Erythroblast (primary cell): Measurements from ENCODE around the gene XRCC5.
A peak's percentile ranks its signal among the peaks of the same experiment; 100 is the strongest.
"Not testable (repeated sequence)": the region's sequence is repeated elsewhere in the genome, so short reads cannot be mapped to it uniquely, and the experiment has no call there.

Source experiments
- DNase-seq, 2 experiments: peaks; one replicate each; lab custom pipeline; 2025; lab: John Stamatoyannopoulos, UW
- GATA1 ChIP-seq: IDR thresholded peaks from 2 replicates; pipeline ENCODE4 v1.6.1; 2011; ENCODE audit warnings: low read depth, mild to moderate bottlenecking, control low read depth, low read length, moderate library complexity
- POLR2A ChIP-seq: IDR thresholded peaks from 2 replicates; pipeline ENCODE4 v1.6.1; 2011; ENCODE audit warnings: mild to moderate bottlenecking, low read length

The XRCC5 gene

GRCh38 chr2:216117561-216118340 is 8.6 kb downstream of the XRCC5 start:
- no peak for DNase-seq
- TF ChIP-seq GATA1: no peak
- TF ChIP-seq POLR2A: no peak

- TF ChIP-seq GATA1 (no peak), POLR2A (no peak)
- DNase-seq: no peak
Observed at GRCh38 chr2:216118474-216118873, 9.3 kb downstream of the XRCC5 start.

- no peak for DNase-seq
- peak; percentile 21 for TF ChIP-seq POLR2A
- no peak for TF ChIP-seq GATA1
Observed at GRCh38 chr2:216119146-216119545, 10.0 kb downstream of the XRCC5 start.

GRCh38 chr2:216119986-216120385 is 10.8 kb downstream of the XRCC5 start:
- no peak for DNase-seq
- no peak for TF ChIP-seq GATA1
- TF ChIP-seq POLR2A: no peak

GRCh38 chr2:216121255-216121654 is 12.1 kb downstream of the XRCC5 start:
- DNase-seq: no peak
- TF ChIP-seq GATA1: no peak

DNA sequence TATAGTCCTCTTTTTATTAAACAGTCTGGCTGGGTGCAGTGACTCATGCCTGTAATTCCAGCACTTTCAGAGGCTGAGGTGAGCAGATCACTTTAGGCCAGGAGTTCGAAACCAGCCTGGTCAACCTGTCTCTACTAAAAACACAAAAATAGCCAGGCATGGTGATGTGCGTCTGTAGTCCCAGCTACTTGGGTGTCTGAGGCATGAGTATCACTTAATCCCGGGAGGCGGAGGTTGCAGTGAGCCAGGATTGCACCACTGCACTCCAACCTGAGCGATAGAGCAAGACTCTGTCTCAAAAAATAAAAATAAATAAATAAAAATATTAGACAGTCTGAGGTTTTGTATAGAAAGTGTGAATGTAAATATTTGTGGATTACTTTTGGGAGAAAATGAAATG is 17.8 kb downstream of the XRCC5 start:
- DNase-seq: no peak

DNA sequence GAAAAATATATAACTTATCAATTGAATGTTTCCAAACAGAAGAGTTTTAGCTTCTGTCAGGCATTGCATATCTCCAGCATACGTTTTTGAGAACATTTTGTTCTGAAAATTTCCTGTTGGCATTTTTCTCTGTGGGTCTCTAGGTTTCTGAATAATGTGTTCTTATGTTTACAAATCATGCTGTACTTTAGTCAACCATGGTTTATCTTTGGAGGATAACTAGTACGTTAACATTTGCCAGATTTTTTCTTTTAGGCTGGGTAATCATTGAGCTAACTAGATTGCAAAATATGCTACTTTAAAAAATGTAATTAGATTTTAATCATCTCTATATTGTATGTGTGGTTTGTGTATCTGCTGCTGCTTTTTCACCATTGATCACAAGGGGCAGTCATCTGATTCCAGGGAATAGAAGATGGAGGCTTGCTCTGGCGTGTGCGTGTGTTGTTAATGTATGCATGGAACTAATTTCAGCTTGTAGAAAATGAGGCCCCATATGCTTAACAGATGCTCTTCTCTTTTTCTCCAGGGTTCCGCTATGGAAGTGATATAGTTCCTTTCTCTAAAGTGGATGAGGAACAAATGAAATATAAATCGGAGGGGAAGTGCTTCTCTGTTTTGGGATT is 21.3 kb downstream of the XRCC5 start:
- no peak for TF ChIP-seq POLR2A
- TF ChIP-seq GATA1: no peak
- DNase-seq: no peak

More for the DNA sequence above, 17.8 kb downstream of the XRCC5 start:
- TF ChIP-seq GATA1 (no peak), POLR2A (no peak)

DNA sequence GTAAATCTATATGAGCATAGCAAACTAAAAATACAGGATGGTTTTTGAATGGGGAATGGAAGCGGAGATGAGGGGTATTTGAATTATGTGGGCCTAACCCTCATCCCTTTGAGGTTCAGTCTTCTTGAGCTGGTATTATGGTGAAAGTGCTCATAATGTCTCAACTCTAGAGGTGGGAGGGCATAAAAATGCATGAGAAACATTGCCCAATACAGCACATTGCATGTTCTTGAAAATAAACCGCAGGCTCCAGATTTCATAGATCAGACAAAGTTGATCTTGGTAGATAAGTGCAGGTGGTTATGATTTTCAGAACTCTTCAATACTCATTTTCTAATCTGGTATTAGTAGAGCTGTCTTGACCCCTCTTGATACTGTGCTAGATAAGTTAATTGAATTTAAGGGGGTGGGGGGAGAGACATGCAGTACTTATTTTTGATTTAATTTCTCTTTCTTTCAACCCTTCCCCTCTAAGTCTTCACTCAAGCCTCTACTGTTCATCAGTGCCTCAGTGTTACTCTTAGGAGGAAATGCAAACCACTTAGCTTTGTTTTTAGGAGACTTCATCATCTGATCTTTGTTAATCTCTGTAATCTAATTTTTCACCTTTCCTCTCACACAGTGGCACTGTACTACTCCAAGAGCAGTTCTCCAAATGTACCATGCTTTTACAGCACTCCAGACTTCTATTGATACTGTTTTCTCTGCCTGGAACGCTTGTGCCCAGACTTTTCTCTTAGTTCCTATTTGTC is 22.2 kb downstream of the XRCC5 start:
- TF ChIP-seq POLR2A (no peak), GATA1 (no peak)

GRCh38 chr2:216132585-216132984 is 23.4 kb downstream of the XRCC5 start:
- DNase-seq: no peak
- no peak for TF ChIP-seq POLR2A
- no peak for TF ChIP-seq GATA1

More for the DNA sequence above, 22.2 kb downstream of the XRCC5 start:
- no peak for DNase-seq

GRCh38 chr2:216133397-216133796 is 24.2 kb downstream of the XRCC5 start:
- no peak for DNase-seq

GRCh38 chr2:216134958-216135541 is 25.9 kb downstream of the XRCC5 start:
- DNase-seq: no peak
- TF ChIP-seq POLR2A (no peak), GATA1 (no peak)

More at GRCh38 chr2:216133397-216133796, 24.2 kb downstream of the XRCC5 start:
- TF ChIP-seq POLR2A (no peak), GATA1 (no peak)

GRCh38 chr2:216139884-216140283 is 30.7 kb downstream of the XRCC5 start:
- TF ChIP-seq GATA1 (no peak), POLR2A (no peak)
- peak; percentile 34 to 47 for DNase-seq

DNA sequence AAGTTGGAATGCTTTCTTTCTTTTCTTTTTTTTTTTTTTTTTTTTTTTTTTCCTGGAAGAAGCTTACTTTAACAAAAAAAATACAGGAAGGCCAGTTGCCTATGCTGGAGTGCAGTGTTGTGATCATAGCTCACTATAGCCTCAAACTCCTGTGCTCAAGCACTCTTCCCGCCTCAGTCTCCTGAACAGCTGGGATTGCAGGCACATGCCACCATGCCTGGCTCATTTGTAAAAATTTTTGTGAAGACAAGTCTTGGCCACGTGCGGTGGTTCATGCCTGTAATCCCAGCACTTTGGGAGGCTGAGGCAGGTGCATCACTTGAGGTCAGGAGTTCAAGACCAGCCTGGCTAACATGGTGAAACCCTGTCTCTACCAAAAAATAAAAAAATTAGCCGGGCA is 32.4 kb downstream of the XRCC5 start:
- DNase-seq: not testable (repeated sequence)

DNA sequence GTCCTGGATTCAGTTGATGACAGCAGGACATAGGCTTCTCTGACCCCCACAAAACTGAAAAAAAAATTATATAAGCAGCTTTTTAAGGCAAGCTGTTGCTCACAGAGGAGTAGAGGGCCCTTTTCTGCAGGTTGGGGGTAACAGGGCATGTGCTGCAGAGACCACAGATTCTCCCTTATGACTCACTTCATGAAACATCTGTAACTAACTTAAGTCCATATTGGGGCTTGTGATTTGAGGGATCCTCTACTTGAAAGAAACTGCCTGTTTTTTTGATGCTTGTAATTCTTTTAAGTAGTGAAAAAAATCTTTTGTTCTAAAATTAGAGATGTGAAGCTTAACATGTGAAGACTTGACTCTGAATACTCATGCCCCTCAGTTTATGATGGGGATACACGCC is 33.4 kb downstream of the XRCC5 start:
- no peak for DNase-seq
- no peak for TF ChIP-seq POLR2A
- no peak for TF ChIP-seq GATA1
